RWPE2 (cell line): ENCODE data around the gene STX1A.
A peak's percentile ranks its signal among the peaks of the same experiment; 100 is the strongest.

Experiments used
- ATAC-seq: fragments of 200-7000 bp; cut with Tn5 transposase; 3 replicates; pipeline ENCODE4 v1.9.1; 2021; ENCODE audit warnings: low read depth
- DNase-seq: peaks from one replicate; pipeline ENCODE4 v3.0.0-alpha.2; 2020; ENCODE audit warnings: low spot score
- H3K27ac ChIP-seq: fragments of 450-650 bp; 2 replicates; pipeline ENCODE4 v1.5.1; 2017; ENCODE audit warnings: mild to moderate bottlenecking; ENCODE audit not compliant: poor library complexity, severe bottlenecking
- H3K27me3 ChIP-seq: fragments of 250-450 bp; sonication (Bioruptor Pico); 2 replicates; pipeline ENCODE4 v1.5.1; 2021; ENCODE audit warnings: mild to moderate bottlenecking, moderate library complexity; ENCODE audit not compliant: insufficient read depth, poor library complexity, severe bottlenecking
- H3K36me3 ChIP-seq: fragments of 250-450 bp; sonication (Bioruptor Pico); 2 replicates; pipeline ENCODE4 v1.5.1; 2020; ENCODE audit warnings: low read depth, mild to moderate bottlenecking, moderate library complexity
- H3K4me1 ChIP-seq: fragments of 250-450 bp; sonication (Bioruptor Pico); 2 replicates; pipeline ENCODE4 v1.5.1; 2021; ENCODE audit warnings: mild to moderate bottlenecking, moderate library complexity; ENCODE audit not compliant: insufficient read depth, poor library complexity, severe bottlenecking
- H3K4me3 ChIP-seq: fragments of 250-450 bp; sonication (Bioruptor Pico); 2 replicates; pipeline ENCODE4 v1.5.1; 2021; ENCODE audit warnings: mild to moderate bottlenecking, moderate library complexity; ENCODE audit not compliant: severe bottlenecking
- H3K9me3 ChIP-seq: fragments of 250-450 bp; sonication (Bioruptor Pico); 2 replicates; pipeline ENCODE4 v1.5.1; 2021; ENCODE audit warnings: mild to moderate bottlenecking, moderate library complexity; ENCODE audit not compliant: severe bottlenecking
- CTCF ChIP-seq: fragments of 450-650 bp; IDR thresholded peaks from one replicate; pipeline ENCODE4 v1.5.1; 2017; ENCODE audit warnings: mild to moderate bottlenecking, moderate library complexity; ENCODE audit not compliant: poor library complexity, severe bottlenecking

The STX1A gene

DNA sequence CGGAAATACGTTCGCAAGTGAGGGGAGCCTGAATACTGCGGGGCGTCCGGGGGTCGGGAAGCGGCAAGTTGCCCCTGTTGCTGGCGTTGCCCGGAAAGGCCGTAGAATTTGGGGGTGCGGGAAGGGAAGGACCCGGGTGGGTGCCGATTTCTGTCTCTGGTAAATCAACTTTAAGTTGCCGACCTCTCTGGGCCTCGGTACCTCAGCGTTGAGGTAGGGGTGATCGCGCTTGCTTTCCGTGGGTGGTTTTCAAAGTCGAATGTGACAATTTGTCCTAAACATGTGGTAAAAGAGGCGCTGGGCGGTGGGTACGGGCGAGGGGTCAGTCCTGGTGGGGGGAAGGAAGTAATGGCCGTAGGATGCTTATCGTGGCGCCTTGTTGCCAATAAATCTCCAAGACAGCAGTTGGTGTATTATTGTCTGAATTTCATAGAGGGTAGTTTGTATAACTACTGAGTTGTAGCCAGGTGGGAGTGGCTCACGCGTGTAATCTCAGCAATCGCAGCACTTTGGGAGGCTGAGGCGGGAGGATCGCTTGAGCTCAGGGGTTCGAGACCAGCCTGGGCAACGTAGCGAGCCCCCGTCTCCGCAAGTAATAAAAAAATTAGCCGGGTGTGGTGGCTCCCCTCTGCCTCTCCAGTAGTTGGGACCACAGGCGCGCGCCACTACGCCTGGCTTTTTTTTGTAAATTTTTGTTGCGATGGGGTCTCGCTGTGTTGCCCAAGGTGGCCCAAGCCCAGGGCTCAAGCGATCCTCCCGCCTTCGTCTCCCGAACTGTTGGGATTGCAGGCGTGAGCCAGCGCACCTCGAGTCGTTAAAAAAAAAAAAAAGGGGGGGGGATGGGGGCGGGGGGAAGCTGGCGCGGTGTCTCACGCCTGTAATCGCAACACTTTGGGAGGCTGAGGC, 35.4 kb downstream of the STX1A start:
- no peak for TF ChIP-seq CTCF
- Histone ChIP-seq H3K36me3 (peaks cover 24% of the 10 kb centered on the region), H3K27ac (peak overlapping the region; percentile 48), H3K4me3 (peak overlapping the region; percentile 79), H3K27me3 (no peaks in the 10 kb centered on the region), H3K4me1 (peaks cover 11% of the 10 kb centered on the region), H3K9me3 (no peaks in the 10 kb centered on the region)
- ATAC-seq (no peak), DNase-seq (no peak)

GRCh38 chr7:73683056-73683787, 36.2 kb downstream of the STX1A start, which contains the start of the genes BUD23 and DNAJC30:
Gene BUD23, plus strand, starts transcription at chr7:73683597. Its CDS starts 29 bp downstream, at chr7:73683626.
Gene DNAJC30, minus strand, starts transcription at chr7:73683453. Its CDS starts 30 bp downstream, at chr7:73683423.
- Histone ChIP-seq H3K4me3 (peak within 1 kb of the TSS; percentile 79), H3K4me1 (peaks cover 11% of the 10 kb centered on the region), H3K36me3 (peaks cover 18% of the 10 kb centered on the region), H3K27me3 (no peaks in the 10 kb centered on the region), H3K9me3 (no peaks in the 10 kb centered on the region), H3K27ac (peak within 1 kb of the TSS; percentile 48)
- no peak for TF ChIP-seq CTCF
- DNase-seq (peak; percentile 97), ATAC-seq (peak; percentile 92)

DNA sequence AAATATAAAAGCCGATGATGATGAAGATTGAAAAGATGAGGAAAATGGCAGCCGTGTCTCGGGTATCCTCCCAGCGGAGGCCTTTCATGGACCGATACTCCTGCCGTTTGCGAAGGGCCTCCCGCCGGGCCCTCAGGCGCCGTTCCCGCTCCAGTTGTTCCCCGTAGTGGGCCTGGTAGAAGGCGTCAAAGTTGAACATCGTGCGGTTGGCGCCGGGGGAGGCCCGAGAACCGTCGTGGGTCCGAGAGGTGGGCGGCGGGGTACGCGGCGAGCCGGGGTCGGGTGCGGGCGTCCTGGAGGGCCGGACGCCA, 36.8 kb downstream of the STX1A start:
- Histone ChIP-seq H3K27ac (peak overlapping the region; percentile 48), H3K9me3 (no peaks in the 10 kb centered on the region), H3K36me3 (peaks cover 20% of the 10 kb centered on the region), H3K4me1 (peaks cover 11% of the 10 kb centered on the region), H3K4me3 (peak overlapping the region; percentile 79), H3K27me3 (no peaks in the 10 kb centered on the region)
- no peak for ATAC-seq
- no peak for DNase-seq
- TF ChIP-seq CTCF, result no peak

GRCh38 chr7:73681031-73681430, 38.4 kb downstream of the STX1A start:
- no peak overlapping the region for H3K27ac ChIP-seq
- no peak for TF ChIP-seq CTCF
- ATAC-seq (peak; percentile 29; the same call in 1 of the 3 replicates), DNase-seq (no peak)
- H3K36me3 ChIP-seq, result peaks cover 7% of the 10 kb centered on the region
- H3K4me3 ChIP-seq, result no peak overlapping the region
- no peaks in the 10 kb centered on the region for H3K27me3 ChIP-seq
- no peaks in the 10 kb centered on the region for H3K9me3 ChIP-seq
- H3K4me1 ChIP-seq, result peaks cover 11% of the 10 kb centered on the region
